GM03348 (cell line): ENCODE results near the gene STX8.
"Not testable (repeated sequence)": the region's sequence is repeated elsewhere in the genome, so short reads cannot be mapped to it uniquely, and the experiment has no call there.

Experiments
- DNase-seq: peaks from one replicate; pipeline ENCODE4 v3.0.0; 2012; ENCODE audit warnings: low spot score

STX8 gene

GRCh38 chr17:9575381-9576101 lies at the start of gene STX8:
STX8 (minus strand) TSS chr17:9575820; CDS start chr17:9575808, 12 bp downstream.
- DNase-seq = peak; percentile 93

- no peak for DNase-seq
These were observed 47.3 kb upstream of the STX8 start for GRCh38 chr17:9622961-9623360.

GRCh38 chr17:9615486-9615885 lies 39.9 kb upstream of the STX8 start:
- DNase-seq = no peak

- DNase-seq = no peak
These were observed 36.4 kb upstream of the STX8 start for GRCh38 chr17:9612006-9612405.

GRCh38 chr17:9611557-9611956 lies 35.9 kb upstream of the STX8 start:
- DNase-seq = no peak

GRCh38 chr17:9607058-9607457 lies 31.4 kb upstream of the STX8 start:
- DNase-seq = not testable (repeated sequence)

GRCh38 chr17:9606453-9606852 lies 30.8 kb upstream of the STX8 start:
- DNase-seq = no peak

GRCh38 chr17:9604583-9604982 lies 29.0 kb upstream of the STX8 start:
- not testable (repeated sequence) for DNase-seq

GRCh38 chr17:9598661-9599060 lies 23.0 kb upstream of the STX8 start:
- DNase-seq = no peak

- not testable (repeated sequence) for DNase-seq
These were observed 22.0 kb upstream of the STX8 start for GRCh38 chr17:9597638-9598037.

GRCh38 chr17:9594065-9594464 lies 18.4 kb upstream of the STX8 start:
- no peak for DNase-seq

- DNase-seq = no peak
These were observed 12.5 kb upstream of the STX8 start for GRCh38 chr17:9587969-9588656.

- DNase-seq = no peak
These were observed 1.7 kb upstream of the STX8 start for GRCh38 chr17:9577373-9577709.

GRCh38 chr17:9576521-9577372 lies 1.1 kb upstream of the STX8 start, which contains the start of gene CFAP52:
CFAP52 (plus strand) TSS chr17:9576642; CDS start chr17:9576696, 54 bp downstream.
- peak; percentile 92 for DNase-seq

- no peak for DNase-seq
These were observed 4.4 kb downstream of the STX8 start for GRCh38 chr17:9571201-9571600.

GRCh38 chr17:9568957-9569588 lies 6.5 kb downstream of the STX8 start:
- no peak for DNase-seq

GRCh38 chr17:9568004-9568403 lies 7.6 kb downstream of the STX8 start:
- DNase-seq = no peak

GRCh38 chr17:9566739-9567138 lies 8.9 kb downstream of the STX8 start:
- DNase-seq = not testable (repeated sequence)

- no peak for DNase-seq
These were observed 9.6 kb downstream of the STX8 start for GRCh38 chr17:9566067-9566466.

- DNase-seq = no peak
These were observed 11.5 kb downstream of the STX8 start for GRCh38 chr17:9564104-9564503.

GRCh38 chr17:9557857-9558256 lies 17.8 kb downstream of the STX8 start:
- no peak for DNase-seq

GRCh38 chr17:9557161-9557755 lies 18.4 kb downstream of the STX8 start:
- DNase-seq = no peak
